ENCODE measurements around the gene ARHGAP24. TPM values are rescaled to one million over a fixed set of nuclear protein-coding genes. Genes with fewer than 3 reads are reported as not detected.

Gene ARHGAP24
- total RNA-seq, 1 experiment from 2014 or later = 34.6 TPM

DNA sequence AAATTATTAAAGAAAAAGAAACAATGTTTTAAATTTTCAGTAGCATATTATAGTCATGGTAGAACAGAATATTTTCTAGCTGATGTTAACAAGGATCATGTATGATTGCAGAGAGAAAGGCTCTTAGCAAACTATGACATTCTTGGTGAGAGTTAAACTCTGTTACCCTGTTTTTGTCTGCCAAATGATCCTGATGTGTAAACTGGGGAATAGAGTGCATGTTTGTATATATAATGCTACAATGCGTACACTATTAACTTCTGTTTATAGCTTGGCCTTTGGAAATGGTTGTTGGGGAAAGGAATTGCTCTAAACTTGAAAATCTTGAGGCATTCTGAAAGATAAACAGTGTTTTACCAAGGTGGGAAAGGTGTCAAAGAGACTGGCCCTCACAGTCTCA is 292.7 kb downstream of the ARHGAP24 start:
- 0 out of 2 replicates have a peak, but pooled peaks cover 3% of the 10 kb centered on the region for H3K4me1 ChIP-seq
- H3K4me3 ChIP-seq = no peak overlapping the region
- no peaks in the 10 kb centered on the region for H3K9me3 ChIP-seq (replicated peaks)
- H3K36me3 ChIP-seq = peaks cover 2% of the 10 kb centered on the region; the same call in 1 of the 2 replicates
- no peak for DNase-seq
- H3K27me3 ChIP-seq = no peaks in the 10 kb centered on the region
- no peak overlapping the region for H3K27ac ChIP-seq

DNA sequence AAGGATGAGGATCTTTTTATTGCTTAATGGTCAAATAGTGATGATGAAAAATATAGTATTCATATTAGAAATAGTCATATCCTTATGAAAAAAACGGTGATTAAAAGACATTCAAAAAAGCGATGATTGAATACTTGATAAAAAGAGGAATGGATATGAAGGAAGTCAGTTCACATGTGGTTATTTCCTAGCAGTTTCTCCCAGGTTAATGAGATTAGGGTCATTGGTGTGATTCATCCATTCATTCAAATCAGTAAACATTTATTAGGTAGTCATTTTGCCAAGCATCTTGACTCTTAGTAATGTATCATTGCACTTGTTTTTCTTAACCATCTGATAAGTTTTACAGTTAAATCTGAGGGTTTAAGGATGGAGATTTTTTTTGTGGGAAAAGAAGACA is 294.1 kb downstream of the ARHGAP24 start:
- Histone ChIP-seq H3K27me3 (no peaks in the 10 kb centered on the region), H3K4me1 (no peaks in the 10 kb centered on the region), H3K36me3 (no peaks in the 10 kb centered on the region), H3K4me3 (no peak overlapping the region), H3K27ac (no peak overlapping the region), H3K9me3 (replicated peaks) (no peaks in the 10 kb centered on the region)
- no peak for DNase-seq

DNA sequence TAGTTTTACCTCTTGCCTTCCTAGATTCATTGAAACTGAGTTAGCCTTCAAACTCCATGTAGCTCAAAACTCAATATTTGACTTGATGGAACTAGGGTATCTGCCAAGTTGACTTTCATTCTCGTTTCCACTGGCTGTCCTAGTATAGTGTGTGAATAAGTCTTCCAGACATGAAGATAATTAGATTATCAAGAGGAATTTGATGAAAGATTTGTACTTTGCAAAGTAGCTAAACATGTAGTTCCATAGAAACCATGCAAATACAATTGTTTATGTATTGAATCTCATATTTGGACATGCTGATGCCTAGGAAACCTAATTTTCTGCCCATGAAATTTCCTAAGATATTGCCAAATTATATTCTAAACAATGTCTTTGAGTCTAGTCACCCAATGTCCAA is 297.5 kb downstream of the ARHGAP24 start:
- H3K4me1 ChIP-seq = peaks cover 9% of the 10 kb centered on the region
- DNase-seq = no peak
- H3K4me3 ChIP-seq = no peak overlapping the region
- no peaks in the 10 kb centered on the region for H3K9me3 ChIP-seq (replicated peaks)
- no peaks in the 10 kb centered on the region for H3K27me3 ChIP-seq
- H3K27ac ChIP-seq = no peak overlapping the region
- no peaks in the 10 kb centered on the region for H3K36me3 ChIP-seq

DNA sequence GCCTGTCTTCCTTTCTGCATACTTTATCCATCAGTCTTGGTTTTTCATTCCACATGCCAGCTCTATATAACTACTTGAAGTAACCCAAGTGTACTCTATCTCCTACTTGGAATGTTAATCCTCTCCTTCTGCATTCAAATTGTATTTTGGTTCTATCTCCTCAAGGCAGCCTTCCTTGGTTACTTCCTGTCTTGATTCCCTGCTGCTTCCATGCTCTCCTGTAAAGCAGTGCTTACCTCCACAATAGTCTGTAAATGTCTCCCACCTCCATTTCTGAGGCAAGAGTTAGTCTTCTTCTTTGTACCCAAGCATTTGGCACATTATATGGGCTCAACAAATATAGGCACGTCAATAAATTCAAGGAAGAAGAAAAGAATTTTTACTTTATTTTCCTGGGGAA is 298.4 kb downstream of the ARHGAP24 start:
- Histone ChIP-seq H3K4me3 (no peak overlapping the region), H3K36me3 (no peaks in the 10 kb centered on the region), H3K27ac (no peak overlapping the region), H3K27me3 (no peaks in the 10 kb centered on the region), H3K9me3 (replicated peaks) (no peaks in the 10 kb centered on the region), H3K4me1 (peaks cover 9% of the 10 kb centered on the region)
- no peak for DNase-seq

DNA sequence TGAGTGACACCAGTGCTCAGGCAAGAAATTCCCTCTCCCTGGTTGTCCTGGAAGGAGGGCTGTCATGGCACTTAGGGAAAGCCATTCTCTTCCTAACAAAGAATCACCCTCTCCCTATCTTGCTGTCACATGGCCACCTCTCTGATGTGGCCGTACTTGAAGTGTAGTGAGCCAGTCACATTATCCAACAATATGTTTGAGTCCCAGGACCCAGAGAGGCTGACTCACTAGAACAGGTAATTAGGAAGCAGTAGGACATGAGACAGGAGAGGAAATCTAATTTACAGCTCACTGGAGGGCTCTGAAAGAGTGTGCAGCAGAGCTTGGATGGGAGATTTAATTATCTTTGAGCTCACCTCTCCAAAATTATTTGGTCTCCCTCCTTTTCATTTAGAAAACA is 299.1 kb downstream of the ARHGAP24 start:
- Histone ChIP-seq H3K36me3 (no peaks in the 10 kb centered on the region), H3K4me1 (peaks cover 9% of the 10 kb centered on the region), H3K27ac (no peak overlapping the region), H3K27me3 (no peaks in the 10 kb centered on the region), H3K4me3 (no peak overlapping the region), H3K9me3 (replicated peaks) (no peaks in the 10 kb centered on the region)
- no peak for DNase-seq

DNA sequence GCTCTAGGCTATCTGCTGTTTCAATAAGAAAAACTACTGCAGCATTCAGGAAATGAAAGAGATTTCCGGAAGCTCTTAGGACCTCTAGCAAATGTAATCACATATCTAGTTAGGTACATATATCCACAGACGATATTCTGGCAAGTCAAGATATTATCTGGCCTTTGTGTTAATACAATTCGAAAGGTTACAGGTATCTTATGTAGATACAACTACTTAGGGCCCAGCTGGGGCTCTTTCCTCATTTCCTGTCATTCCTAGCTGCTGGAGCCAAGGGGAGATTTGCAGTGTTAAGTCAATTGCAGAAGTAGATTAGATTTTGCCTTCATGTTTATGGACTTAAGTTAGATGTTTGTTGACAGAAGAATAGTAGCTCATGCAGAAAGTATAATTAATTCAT is 299.5 kb downstream of the ARHGAP24 start:
- no peaks in the 10 kb centered on the region for H3K27me3 ChIP-seq
- H3K27ac ChIP-seq = no peak overlapping the region
- no peaks in the 10 kb centered on the region for H3K36me3 ChIP-seq
- H3K4me3 ChIP-seq = no peak overlapping the region
- peaks cover 9% of the 10 kb centered on the region for H3K4me1 ChIP-seq
- H3K9me3 ChIP-seq (replicated peaks) = no peaks in the 10 kb centered on the region
- no peak for DNase-seq

DNA sequence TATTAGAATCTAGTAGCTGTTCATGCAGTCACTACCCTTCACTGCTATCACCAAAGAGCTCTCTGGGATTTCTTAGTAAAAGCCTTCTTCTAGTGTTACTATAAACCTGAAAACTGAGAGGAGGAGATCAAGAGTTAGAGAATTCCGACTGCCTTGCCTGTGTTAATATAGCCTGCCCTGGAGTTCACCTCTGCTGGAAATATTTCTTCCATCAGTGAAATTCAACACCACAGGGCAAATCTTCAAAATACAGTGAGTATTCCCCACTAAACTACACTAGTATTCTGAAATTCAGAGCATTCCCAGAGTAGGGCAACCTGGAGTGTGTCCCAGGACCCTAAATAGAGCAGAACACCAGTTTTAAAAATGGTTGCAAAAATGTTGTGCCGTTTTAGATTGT is 301.1 kb downstream of the ARHGAP24 start:
- no peaks in the 10 kb centered on the region; the same call in 1 of the 2 replicates for H3K9me3 ChIP-seq (replicated peaks)
- H3K36me3 ChIP-seq = no peaks in the 10 kb centered on the region
- H3K27ac ChIP-seq = no peak overlapping the region
- peak in 1 of 2 experiments; percentile 29 for DNase-seq
- no peak overlapping the region for H3K4me3 ChIP-seq
- peaks cover 12% of the 10 kb centered on the region for H3K4me1 ChIP-seq
- no peaks in the 10 kb centered on the region for H3K27me3 ChIP-seq

DNA sequence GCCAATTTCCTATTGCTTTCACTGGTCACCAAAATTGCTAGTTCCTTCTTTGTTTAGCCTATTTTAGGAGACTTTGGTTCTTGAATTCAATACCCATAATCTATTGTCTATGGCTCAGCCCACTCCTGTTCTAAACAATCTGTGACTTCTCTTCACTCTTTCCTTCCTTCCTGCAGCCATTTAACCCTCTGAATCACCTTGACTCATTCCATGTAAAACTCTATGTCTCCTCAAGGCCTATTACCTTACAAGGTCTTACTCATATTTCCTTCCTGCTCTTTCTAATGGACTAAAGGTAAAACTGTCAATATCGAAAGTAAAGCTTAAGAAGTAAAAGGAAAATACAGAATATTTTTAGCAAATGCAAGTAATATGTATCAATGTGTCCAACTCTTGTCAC is 301.6 kb downstream of the ARHGAP24 start:
- H3K4me3 ChIP-seq = no peak overlapping the region
- H3K27me3 ChIP-seq = no peaks in the 10 kb centered on the region
- no peak for DNase-seq
- H3K36me3 ChIP-seq = no peaks in the 10 kb centered on the region
- H3K27ac ChIP-seq = no peak overlapping the region
- no peaks in the 10 kb centered on the region; the same call in 1 of the 2 replicates for H3K9me3 ChIP-seq (replicated peaks)
- H3K4me1 ChIP-seq = peaks cover 12% of the 10 kb centered on the region

DNA sequence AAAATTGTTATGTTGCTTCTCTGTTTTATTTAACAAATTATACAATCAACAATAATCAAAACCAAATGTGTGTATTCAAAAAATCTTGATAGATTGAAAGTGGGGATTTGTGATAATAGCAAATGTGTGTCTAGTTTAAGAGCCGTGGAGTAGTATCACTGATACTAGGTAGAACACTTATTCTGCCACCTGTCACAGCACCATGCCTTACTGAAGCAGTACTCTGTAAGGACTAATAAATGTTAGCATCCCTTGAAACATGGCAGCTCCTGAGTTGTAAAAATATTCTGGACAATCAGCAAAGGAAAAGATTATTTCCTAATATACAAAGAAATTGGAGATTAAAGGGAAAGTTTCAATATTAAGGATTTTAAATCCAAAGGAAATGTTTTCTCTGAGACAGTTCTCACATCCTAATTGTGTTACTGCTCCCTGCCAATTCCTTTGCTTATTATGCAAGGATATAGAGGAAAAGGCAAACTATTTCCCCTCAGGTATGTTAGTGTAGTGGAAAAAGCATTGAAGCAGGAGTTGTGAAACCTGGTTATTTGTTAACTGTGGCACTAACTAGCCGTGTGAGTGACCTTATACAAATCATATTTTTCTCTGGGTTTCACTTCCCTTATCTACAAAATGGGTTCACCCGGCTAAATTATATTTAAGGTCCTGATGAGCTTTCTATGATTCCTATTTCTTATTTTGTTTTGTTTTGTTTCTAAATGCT is 303.1 kb downstream of the ARHGAP24 start:
- no peaks in the 10 kb centered on the region for H3K36me3 ChIP-seq
- H3K27me3 ChIP-seq = no peaks in the 10 kb centered on the region
- DNase-seq = no peak
- no peak overlapping the region for H3K4me3 ChIP-seq
- peaks cover 12% of the 10 kb centered on the region for H3K4me1 ChIP-seq
- H3K9me3 ChIP-seq (replicated peaks) = no peaks in the 10 kb centered on the region; the same call in 1 of the 2 replicates
- H3K27ac ChIP-seq = no peak overlapping the region

DNA sequence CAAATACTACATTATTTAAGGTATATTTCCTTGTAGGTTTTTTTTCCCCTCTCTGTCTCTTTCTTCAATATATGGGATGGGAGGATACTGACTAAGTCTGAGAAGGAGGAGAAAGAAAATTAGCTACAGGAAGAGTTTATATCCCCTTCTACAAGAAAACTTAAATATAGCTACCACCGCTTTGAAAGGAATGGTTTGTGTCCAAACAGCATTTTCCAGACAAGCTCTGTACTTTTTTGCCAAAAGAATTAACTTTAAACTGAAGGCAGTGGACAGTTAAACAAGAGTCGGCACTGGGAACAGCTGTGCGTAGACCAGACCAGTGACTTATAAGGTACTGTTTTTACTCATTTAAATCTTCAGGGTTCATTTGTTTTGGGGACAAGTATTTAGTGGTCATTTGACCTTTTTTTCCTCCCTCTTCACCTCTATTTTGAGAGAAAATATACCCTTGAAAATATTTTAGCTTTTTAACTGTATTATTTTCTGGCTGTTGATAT is 303.7 kb downstream of the ARHGAP24 start:
- H3K27ac ChIP-seq = peak overlapping the region; percentile 1

DNA sequence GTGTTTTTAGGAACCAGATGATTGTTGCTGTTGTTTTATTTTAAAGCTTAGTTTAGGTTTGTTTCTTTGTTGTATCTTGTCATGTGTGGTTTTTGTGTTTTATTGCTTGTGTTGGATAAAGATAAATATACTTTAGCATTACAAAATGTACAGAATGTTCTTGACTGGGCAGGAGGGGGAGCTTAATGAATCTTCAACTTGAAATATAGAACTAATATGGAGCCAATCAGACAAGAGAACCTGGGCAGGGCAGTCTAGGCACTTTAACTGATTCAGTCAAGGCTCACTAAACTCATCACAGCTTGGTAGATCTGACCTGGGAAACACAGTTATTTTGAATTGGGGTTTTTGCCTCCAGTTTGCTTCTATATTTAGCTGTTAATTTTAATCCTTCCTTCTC is 304.2 kb downstream of the ARHGAP24 start:
- Histone ChIP-seq H3K4me1 (peaks cover 12% of the 10 kb centered on the region), H3K36me3 (no peaks in the 10 kb centered on the region), H3K27me3 (no peaks in the 10 kb centered on the region), H3K9me3 (replicated peaks) (no peaks in the 10 kb centered on the region; the same call in 1 of the 2 replicates), H3K4me3 (peak overlapping the region; percentile 36), H3K27ac (peak overlapping the region; percentile 1)
- peak in 1 of 2 experiments; percentile 34 for DNase-seq

More for the DNA sequence above, 303.7 kb downstream of the ARHGAP24 start:
- H3K36me3 ChIP-seq = no peaks in the 10 kb centered on the region
- DNase-seq = peak in 1 of 2 experiments; percentile 52
- peaks cover 12% of the 10 kb centered on the region for H3K4me1 ChIP-seq
- no peaks in the 10 kb centered on the region for H3K27me3 ChIP-seq
- no peaks in the 10 kb centered on the region; the same call in 1 of the 2 replicates for H3K9me3 ChIP-seq (replicated peaks)
- peak overlapping the region; percentile 36 for H3K4me3 ChIP-seq

DNA sequence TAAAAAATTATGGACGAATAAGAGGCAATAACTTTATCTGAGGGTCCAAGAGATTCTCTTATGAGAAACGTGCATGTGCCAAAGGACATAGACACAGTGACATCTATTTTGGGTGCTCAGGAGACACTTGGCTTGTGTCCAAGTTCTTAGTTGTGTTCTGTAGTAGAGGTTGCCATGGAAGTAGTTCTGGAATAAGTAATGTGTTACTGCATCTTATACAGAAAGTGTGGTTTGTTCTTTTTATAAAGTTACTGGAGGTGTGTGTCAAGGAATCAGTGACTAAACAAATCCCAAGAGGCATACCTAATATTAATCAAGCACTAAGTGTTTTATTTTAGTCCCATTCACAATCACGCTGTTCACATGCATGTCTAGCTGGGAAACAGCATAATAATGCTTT is 305.7 kb downstream of the ARHGAP24 start:
- no peaks in the 10 kb centered on the region for H3K27me3 ChIP-seq
- no peaks in the 10 kb centered on the region for H3K36me3 ChIP-seq
- no peaks in the 10 kb centered on the region; the same call in 1 of the 2 replicates for H3K9me3 ChIP-seq (replicated peaks)
- H3K4me1 ChIP-seq = peaks cover 9% of the 10 kb centered on the region
- no peak for DNase-seq
- H3K27ac ChIP-seq = no peak overlapping the region
- no peak overlapping the region for H3K4me3 ChIP-seq

DNA sequence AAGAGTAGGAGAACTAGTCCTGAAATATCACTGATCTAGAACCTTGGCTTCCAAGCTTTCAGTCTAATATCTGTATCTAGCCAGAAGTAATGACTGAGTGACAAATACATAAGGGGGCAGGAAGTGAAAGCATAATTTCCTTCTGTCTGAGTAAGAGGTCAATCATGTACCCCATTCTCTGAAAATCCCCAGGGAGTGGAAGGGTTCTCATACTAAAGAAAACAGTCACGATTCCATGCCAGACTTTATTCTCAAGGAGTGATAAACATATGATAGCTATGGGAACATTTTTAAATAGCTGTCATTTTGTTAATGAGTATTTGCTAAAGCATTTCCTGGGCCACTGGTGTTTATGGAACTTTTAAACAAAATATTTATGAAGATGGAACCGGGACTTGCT is 308.5 kb downstream of the ARHGAP24 start:
- no peak for DNase-seq
- H3K4me3 ChIP-seq = no peak overlapping the region

DNA sequence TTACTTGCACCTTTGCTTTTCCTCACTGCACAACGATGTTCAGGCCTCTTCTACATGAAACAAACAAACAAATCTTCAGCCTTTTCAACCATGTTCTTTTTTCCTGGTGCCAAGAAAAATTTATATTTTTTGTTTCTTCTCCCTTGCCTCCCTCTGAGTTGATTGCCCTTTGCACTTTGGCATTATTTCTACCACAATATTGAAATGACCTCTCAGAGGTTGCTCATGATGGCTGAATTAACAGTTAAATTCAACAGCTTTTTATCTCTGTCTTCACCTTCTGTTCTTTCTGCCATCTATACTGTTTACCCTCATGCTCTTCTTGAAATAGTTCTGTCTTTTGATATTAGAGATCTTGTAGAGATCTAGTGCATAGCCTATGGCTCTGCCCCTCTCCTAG is 308.9 kb downstream of the ARHGAP24 start:
- no peak for DNase-seq
- no peaks in the 10 kb centered on the region; the same call in 1 of the 2 replicates for H3K9me3 ChIP-seq (replicated peaks)
- no peaks in the 10 kb centered on the region for H3K27me3 ChIP-seq
- peaks cover 10% of the 10 kb centered on the region for H3K4me1 ChIP-seq
- no peaks in the 10 kb centered on the region for H3K36me3 ChIP-seq
- H3K4me3 ChIP-seq = no peak overlapping the region
- H3K27ac ChIP-seq = no peak overlapping the region

More for the DNA sequence above, 308.5 kb downstream of the ARHGAP24 start:
- Histone ChIP-seq H3K9me3 (replicated peaks) (no peaks in the 10 kb centered on the region; the same call in 1 of the 2 replicates), H3K27ac (no peak overlapping the region), H3K27me3 (no peaks in the 10 kb centered on the region), H3K36me3 (no peaks in the 10 kb centered on the region), H3K4me1 (peaks cover 10% of the 10 kb centered on the region)

DNA sequence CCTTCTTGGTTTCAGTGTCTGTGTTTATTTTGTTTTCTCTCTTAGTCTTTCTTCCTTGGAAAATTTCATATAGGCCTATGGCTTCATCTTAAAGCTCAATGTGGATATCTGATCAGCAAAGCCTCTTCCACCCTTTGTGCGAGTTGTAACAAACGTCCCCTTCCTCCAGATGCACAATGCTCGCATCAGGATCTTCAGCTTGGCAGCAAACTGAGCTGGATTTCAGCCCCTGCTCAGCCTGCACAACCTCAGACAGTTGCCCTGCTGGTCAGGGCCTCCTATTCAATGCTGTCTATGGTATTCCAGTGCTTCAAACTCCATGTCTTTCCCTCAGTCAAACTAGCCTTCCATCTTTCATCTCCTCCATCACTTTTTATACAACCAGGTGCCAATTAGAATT is 309.4 kb downstream of the ARHGAP24 start:
- Histone ChIP-seq H3K4me3 (no peak overlapping the region), H3K27me3 (no peaks in the 10 kb centered on the region), H3K36me3 (no peaks in the 10 kb centered on the region), H3K9me3 (replicated peaks) (no peaks in the 10 kb centered on the region; the same call in 1 of the 2 replicates), H3K27ac (no peak overlapping the region), H3K4me1 (peaks cover 10% of the 10 kb centered on the region)
- no peak for DNase-seq
